ENCODE results near the gene RHEX.
"Not testable (repeated sequence)": the region's sequence is repeated elsewhere in the genome, so short reads cannot be mapped to it uniquely, and the experiment has no call there.

Gene RHEX

GRCh38 chr1:206029484-206029883 is 23.5 kb upstream of the RHEX start:
- FAIRE-seq (no peak), DNase-seq (ENCODE audit: insufficient read length, low spot score) (no peak)

GRCh38 chr1:206030191-206030590 is 22.8 kb upstream of the RHEX start:
- DNase-seq (ENCODE audit: insufficient read length, low spot score) (no peak), FAIRE-seq (no peak)

- DNase-seq (ENCODE audit: insufficient read length, low spot score) (peak; percentile 44), FAIRE-seq (peak; percentile 96)
Measured at GRCh38 chr1:206030714-206031113, 22.3 kb upstream of the RHEX start.

DNA sequence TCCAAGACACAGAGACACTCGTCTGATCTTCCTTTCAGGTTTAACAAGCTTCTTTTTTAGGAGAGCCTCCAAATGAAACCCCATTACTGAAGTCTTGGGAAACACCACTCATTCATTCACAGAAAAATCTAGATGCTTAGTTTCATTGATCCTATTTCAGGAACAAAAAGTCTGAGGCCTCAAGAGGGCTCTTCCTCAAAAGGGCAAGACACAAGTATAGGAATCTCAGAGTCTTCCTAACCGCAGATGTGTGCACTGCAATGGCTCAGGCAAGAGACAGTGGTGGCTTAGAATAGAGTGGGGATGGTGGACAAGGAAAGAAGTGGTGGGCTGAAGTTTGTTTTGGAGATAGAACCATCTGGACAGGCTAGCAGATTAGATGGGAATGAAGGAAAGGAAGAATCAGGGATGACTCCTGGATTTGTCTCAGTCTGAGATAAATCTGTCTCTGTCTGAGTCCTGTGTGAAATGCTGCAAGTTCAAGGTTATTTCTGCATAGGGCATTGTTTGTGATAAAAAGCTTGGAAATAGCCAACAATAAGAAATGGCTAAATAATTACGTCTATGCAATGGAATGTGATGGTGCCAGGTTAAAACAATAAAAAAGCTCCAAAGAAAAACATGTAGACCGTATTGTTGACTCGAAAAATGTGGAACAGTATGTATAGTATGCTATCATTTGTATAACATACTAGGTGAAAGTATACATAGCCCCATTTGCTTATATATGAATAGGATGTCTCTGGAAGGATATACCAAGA is 20.4 kb upstream of the RHEX start:
- DNase-seq (ENCODE audit: insufficient read length, low spot score) (no peak), FAIRE-seq (no peak)

DNA sequence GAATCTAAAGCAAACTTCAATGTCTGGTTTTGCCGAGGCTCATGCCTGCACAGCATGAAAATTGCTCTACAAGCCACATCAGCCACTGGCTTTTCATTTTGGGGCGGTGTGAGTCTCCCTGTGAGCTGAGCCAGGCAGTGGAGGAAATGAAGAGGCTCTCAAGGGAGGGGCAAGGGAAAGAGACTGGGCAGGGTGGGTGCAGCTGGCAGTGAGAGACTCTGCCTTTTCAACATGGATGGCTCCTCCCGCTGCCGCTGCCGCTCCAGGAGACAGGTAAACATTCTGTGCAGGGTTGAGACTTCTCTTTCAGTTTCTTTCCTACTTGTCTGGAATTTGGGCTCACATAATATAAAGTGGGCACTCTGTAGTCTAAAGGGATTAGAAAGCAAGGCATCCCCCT is 17.9 kb upstream of the RHEX start:
- DNase-seq (ENCODE audit: insufficient read length, low spot score) (no peak), FAIRE-seq (no peak)

DNA sequence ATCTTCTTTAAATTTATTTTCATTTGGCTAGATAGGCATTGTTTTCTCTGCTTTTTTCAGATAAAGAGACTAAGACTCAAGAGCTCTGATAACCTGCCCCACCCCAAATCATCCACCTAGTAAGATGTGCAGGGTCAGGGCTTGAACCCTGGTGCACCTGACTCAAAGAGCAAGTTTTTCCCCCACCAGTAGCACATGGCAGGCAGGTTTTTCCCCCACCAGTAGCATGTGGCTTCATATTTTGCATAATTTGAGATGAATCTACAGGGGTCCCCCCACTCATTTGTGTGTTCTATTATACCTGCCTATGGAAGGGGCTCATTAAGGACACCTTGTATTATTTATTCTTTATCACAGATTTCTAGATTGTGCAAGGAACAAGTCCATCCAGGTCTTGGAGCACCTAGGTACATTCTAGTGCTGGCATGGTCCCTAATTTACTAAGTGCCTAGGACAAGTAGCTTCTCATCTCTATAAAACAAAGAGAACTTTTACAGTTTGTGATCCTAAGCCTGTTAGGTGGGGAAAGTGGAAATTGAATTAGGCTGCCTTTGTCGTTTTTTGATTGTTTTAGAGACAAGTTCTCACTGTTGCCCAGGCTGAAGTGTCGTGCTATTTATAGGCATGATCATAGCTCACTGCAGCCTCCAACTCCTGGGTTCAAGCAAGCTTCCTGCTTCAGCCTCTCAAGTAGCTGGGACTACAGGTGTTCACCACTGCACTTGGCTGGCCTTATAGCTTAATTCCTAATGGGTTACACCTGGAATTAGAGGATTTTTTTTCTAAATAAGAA is 16.1 kb upstream of the RHEX start:
- FAIRE-seq (peak; percentile 79), DNase-seq (ENCODE audit: insufficient read length, low spot score) (no peak)

GRCh38 chr1:206037581-206037980 is 15.4 kb upstream of the RHEX start:
- FAIRE-seq (peak; percentile 35), DNase-seq (ENCODE audit: insufficient read length, low spot score) (no peak)

- FAIRE-seq, result no peak
Measured at GRCh38 chr1:206039046-206039973, 13.7 kb upstream of the RHEX start.

GRCh38 chr1:206040328-206040727 is 12.6 kb upstream of the RHEX start:
- no peak for DNase-seq (ENCODE audit: insufficient read length, low spot score)
- FAIRE-seq, result no peak

More at GRCh38 chr1:206039046-206039973, 13.7 kb upstream of the RHEX start:
- no peak for DNase-seq (ENCODE audit: insufficient read length, low spot score)

- no peak for DNase-seq (ENCODE audit: insufficient read length, low spot score)
- peak; percentile 26 for FAIRE-seq
Measured at GRCh38 chr1:206041640-206042039, 11.3 kb upstream of the RHEX start.

GRCh38 chr1:206047271-206047670 is 5.7 kb upstream of the RHEX start:
- DNase-seq (ENCODE audit: insufficient read length, low spot score) (no peak), FAIRE-seq (peak; percentile 86)

DNA sequence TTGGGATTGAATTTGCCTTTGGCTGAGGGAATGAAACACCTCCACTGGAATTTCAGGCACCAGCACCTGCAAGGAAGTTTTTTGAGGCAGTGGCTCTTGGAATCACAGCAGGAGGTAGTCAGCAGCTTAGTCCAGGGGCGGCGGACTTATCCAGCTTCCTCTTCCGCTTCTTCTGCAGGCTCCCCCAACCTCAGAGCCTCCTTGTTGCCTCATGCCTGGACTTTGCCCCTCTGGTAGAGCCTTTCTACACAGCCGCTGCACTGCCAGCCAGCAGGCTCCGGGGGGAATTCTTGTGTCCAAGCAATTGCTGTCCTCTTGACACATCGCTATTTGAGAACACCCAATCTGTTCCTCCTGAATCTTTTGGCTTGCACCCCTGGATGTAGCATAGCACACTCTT is 4.4 kb upstream of the RHEX start:
- no peak for DNase-seq (ENCODE audit: insufficient read length, low spot score)
- no peak for FAIRE-seq

DNA sequence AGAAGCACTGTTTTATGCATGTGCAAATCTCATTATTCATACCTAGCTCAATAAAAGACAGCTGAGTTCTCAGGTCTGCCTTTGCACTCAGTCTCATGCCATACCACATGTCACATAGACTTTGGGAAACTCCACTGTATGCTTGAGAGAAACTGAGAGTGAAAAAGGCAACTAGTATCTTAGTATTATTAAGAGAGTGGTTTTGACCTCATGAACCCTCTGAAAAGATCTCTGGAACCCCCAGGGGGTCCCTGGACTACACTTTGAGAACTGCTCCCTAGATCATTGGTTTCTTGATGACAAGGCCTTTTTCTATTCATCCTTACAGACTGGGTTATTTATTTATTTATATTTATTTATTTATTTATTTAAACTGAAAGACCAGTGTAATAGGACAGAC is 3.7 kb upstream of the RHEX start:
- DNase-seq (ENCODE audit: insufficient read length, low spot score) (no peak), FAIRE-seq (peak; percentile 94)

DNA sequence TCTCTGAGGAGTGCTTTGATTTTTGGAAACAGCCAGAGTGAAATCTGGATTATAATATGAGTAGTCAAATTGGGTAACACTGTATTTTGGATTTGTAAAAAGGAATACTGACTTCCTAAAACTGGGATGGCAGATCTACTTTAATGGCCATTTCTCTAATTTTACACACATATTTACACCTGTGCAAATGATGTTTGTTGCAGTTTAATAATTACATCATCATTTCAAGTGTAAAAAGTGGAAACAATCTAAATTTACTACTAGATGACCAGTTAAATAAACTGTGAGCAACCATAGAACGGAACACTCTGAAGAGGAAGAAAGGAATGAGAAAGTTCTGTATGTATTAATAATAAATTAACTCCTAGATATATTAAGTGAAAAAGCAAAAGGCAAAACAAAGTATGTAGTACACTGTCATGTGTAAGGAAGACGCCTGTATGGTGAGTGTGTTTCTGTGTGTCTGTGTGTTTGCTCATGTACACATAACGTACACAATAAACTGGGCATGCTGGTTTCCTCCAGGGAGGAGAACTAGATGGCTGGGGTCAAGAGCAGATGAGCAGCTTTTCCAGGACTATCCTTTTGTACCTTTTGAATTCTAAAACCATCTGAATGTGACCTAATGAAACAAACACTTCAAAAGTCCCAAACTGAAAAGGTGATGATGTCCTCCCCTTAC is 2.9 kb upstream of the RHEX start:
- FAIRE-seq (no peak), DNase-seq (ENCODE audit: insufficient read length, low spot score) (no peak)

DNA sequence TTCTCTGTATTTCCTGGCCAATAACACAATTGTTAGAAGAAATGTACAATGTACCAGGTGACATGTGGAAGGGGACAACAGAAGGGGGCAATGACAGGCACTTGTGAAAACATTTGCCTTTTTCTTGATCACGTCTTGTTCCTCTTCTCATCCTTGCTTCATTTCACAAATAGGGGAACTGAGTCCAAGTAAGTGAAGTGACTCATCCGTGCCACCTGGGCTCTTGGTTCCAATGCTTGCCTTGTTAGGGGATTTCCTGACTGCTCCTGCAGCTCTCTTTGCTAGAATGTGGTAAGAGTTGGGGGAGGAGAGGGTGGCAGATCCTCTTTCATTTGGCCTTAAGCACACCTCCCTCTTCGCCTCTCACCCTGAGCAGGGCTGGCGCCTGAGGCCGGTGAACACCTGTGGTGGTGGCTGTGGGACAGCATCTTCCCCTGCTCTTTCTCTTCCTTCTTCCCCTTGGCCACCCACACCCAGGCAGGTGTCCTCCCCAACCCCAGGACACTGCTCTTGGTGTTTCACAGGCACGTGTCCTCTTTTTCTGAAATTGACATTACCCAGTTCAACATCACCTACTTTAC is 2.2 kb upstream of the RHEX start:
- FAIRE-seq (peak; percentile 96), DNase-seq (ENCODE audit: insufficient read length, low spot score) (no peak)

- DNase-seq (ENCODE audit: insufficient read length, low spot score), result not testable (repeated sequence)
- peak; percentile 64 for FAIRE-seq
Measured at GRCh38 chr1:206052231-206052865, 625 bp upstream of the RHEX start.

DNA sequence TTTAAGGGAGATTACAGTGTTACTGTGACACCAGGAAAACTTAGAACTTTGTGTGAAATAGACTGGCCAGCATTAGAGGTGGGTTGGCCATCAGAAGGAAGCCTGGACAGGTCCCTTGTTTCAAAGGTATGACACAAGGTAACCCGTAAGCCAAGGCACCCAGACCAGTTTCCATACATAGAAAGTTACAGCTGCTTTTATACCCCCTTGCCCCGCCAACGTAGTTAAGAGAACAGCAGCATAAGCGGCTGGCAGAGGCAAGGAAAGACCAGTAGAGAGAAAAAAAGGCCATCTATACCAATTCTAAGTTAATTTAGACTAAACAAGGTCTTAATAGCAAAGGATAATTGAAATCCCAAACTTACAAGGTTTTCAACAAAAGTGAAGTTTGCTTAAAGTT is 643 bp downstream of the RHEX start:
- DNase-seq (ENCODE audit: insufficient read length, low spot score); FAIRE-seq: not testable (repeated sequence)

DNA sequence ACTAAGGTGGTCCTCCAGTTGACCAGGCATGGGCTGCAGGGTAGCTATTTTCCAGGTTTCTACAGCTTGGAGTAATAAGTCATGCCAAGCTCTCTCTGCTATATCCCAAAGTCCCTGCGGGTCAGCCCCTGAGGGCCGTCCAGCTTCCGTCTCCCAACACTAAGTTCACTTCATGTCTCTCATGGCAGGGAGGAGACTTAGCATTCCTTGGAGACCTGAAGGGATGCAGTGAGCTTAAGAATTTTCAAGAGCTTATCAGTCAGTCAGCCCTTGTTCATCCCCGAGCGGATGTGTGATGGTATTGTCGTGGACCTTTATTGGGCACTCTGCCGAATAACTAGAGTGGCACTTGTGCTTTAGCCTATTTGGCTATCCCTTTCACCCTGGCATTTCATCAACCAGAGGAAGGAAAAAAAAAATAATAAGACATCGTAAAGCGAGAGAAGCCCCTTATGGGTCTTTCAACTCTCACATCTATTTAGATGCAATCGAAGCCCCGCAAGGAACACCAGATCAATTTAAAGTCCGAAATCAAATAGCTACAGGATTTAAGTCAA is 2.2 kb downstream of the RHEX start:
- FAIRE-seq; DNase-seq (ENCODE audit: insufficient read length, low spot score): not testable (repeated sequence)

GRCh38 chr1:206055639-206056323 is 2.8 kb downstream of the RHEX start:
- not testable (repeated sequence) for DNase-seq (ENCODE audit: insufficient read length, low spot score); FAIRE-seq
